ENCODE data around the gene BICDL2.

Gene BICDL2

GRCh38 chr16:3007059-3007956 lies 29.4 kb downstream of the BICDL2 start:
- no peak for DNase-seq

- no peak for DNase-seq
Measured at GRCh38 chr16:3004781-3005284, 31.9 kb downstream of the BICDL2 start.

GRCh38 chr16:3004319-3004718 lies 32.4 kb downstream of the BICDL2 start:
- no peak for DNase-seq

GRCh38 chr16:3003582-3004270 lies 33.0 kb downstream of the BICDL2 start:
- DNase-seq: peak; percentile 96

GRCh38 chr16:3001316-3001715 lies 35.4 kb downstream of the BICDL2 start:
- no peak for DNase-seq

- no peak for DNase-seq
Measured at GRCh38 chr16:3000540-3000939, 36.2 kb downstream of the BICDL2 start.

- DNase-seq: no peak
Measured at GRCh38 chr16:2999929-3000328, 36.8 kb downstream of the BICDL2 start.

- no peak for DNase-seq
Measured at GRCh38 chr16:2996298-2996697, 40.4 kb downstream of the BICDL2 start.

GRCh38 chr16:2992383-2993081 lies 44.2 kb downstream of the BICDL2 start:
- no peak for DNase-seq

GRCh38 chr16:2991566-2992261 lies 45.0 kb downstream of the BICDL2 start:
- no peak for DNase-seq

GRCh38 chr16:2990891-2991290 lies 45.9 kb downstream of the BICDL2 start:
- no peak for DNase-seq

- DNase-seq: no peak
Measured at GRCh38 chr16:2988590-2989099, 48.1 kb downstream of the BICDL2 start.

- DNase-seq: no peak
Measured at GRCh38 chr16:2987833-2988232, 48.9 kb downstream of the BICDL2 start.

- DNase-seq: no peak
Measured at GRCh38 chr16:2987286-2987685, 49.5 kb downstream of the BICDL2 start.

- no peak for DNase-seq
Measured at GRCh38 chr16:2986623-2987188, 50.0 kb downstream of the BICDL2 start.

- no peak for DNase-seq
Measured at GRCh38 chr16:2985893-2986355, 50.8 kb downstream of the BICDL2 start.

- DNase-seq: no peak
Measured at GRCh38 chr16:2985462-2985861, 51.3 kb downstream of the BICDL2 start.

GRCh38 chr16:2983706-2984136 lies 53.0 kb downstream of the BICDL2 start:
- DNase-seq: peak; percentile 53

- DNase-seq: no peak
Measured at GRCh38 chr16:2982402-2982801, 54.3 kb downstream of the BICDL2 start.

GRCh38 chr16:2981899-2982250 lies 54.9 kb downstream of the BICDL2 start:
- DNase-seq: no peak

- DNase-seq: no peak
Measured at GRCh38 chr16:2981177-2981898, 55.4 kb downstream of the BICDL2 start.
